Measurements from ENCODE around the gene NYAP1. TPM values are rescaled to one million over a fixed set of nuclear protein-coding genes. Genes with fewer than 3 reads are reported as not detected.
"Not testable (repeated sequence)": the region's sequence is repeated elsewhere in the genome, so short reads cannot be mapped to it uniquely, and the experiment has no call there.

NYAP1 gene
- total RNA-seq, 2 donors from 2014 or later, result 0.37 to 1.5 TPM

- Histone ChIP-seq H3K27me3 (no peaks in the 10 kb centered on the region), H3K9me3 (no peaks in the 10 kb centered on the region), H3K36me3 (peaks cover 17% of the 10 kb centered on the region), H3K4me1 (peaks cover 0 to 14% of the 10 kb centered on the region in 2 donors), H3K4me3 (no peak overlapping the region), H3K27ac (no peak overlapping the region)
- no peak for DNase-seq (ENCODE audit: low spot score)
- TF ChIP-seq CTCF (IDR thresholded peaks at IDR 0.05), result no peak
These were observed 45.6 kb upstream of the NYAP1 start for GRCh38 chr7:100438172-100438571.

GRCh38 chr7:100438731-100439130, 45.0 kb upstream of the NYAP1 start:
- H3K9me3 ChIP-seq; H3K27me3 ChIP-seq; H3K4me3 ChIP-seq; DNase-seq (ENCODE audit: low spot score); H3K27ac ChIP-seq: not testable (repeated sequence)
- peaks cover 11% of the 10 kb centered on the region for H3K36me3 ChIP-seq
- peaks cover 0 to 18% of the 10 kb centered on the region in 2 donors for H3K4me1 ChIP-seq

GRCh38 chr7:100439244-100439643, 44.5 kb upstream of the NYAP1 start:
- not testable (repeated sequence) for H3K9me3 ChIP-seq; H3K36me3 ChIP-seq; H3K4me3 ChIP-seq; H3K27ac ChIP-seq; H3K27me3 ChIP-seq; DNase-seq (ENCODE audit: low spot score)
- peaks cover 0 to 24% of the 10 kb centered on the region in 2 donors for H3K4me1 ChIP-seq

GRCh38 chr7:100441641-100442535, 41.8 kb upstream of the NYAP1 start:
- Histone ChIP-seq H3K4me3 (no peak overlapping the region), H3K27ac (no peak overlapping the region), H3K9me3 (no peaks in the 10 kb centered on the region), H3K4me1 (peaks cover 0 to 22% of the 10 kb centered on the region in 2 donors), H3K27me3 (no peaks in the 10 kb centered on the region), H3K36me3 (no peaks in the 10 kb centered on the region)
- no peak for TF ChIP-seq CTCF (IDR thresholded peaks at IDR 0.05)
- DNase-seq (ENCODE audit: low spot score), result no peak

GRCh38 chr7:100443096-100443840, 40.5 kb upstream of the NYAP1 start:
- H3K27me3 ChIP-seq, result no peaks in the 10 kb centered on the region
- DNase-seq (ENCODE audit: low spot score), result no peak
- H3K4me1 ChIP-seq, result peaks cover 0 to 22% of the 10 kb centered on the region in 2 donors
- H3K4me3 ChIP-seq, result no peak overlapping the region
- H3K27ac ChIP-seq, result peak overlapping the region in 1 of 2 donors; percentile 62
- H3K9me3 ChIP-seq, result no peaks in the 10 kb centered on the region
- TF ChIP-seq CTCF (IDR thresholded peaks at IDR 0.05), result no peak
- H3K36me3 ChIP-seq, result no peaks in the 10 kb centered on the region

- DNase-seq (ENCODE audit: low spot score), result peak; percentile 75
- Histone ChIP-seq H3K4me3 (no peak overlapping the region), H3K36me3 (no peaks in the 10 kb centered on the region), H3K9me3 (no peaks in the 10 kb centered on the region), H3K4me1 (peaks cover 0 to 22% of the 10 kb centered on the region in 2 donors), H3K27me3 (no peaks in the 10 kb centered on the region), H3K27ac (peak overlapping the region; percentile 62 to 66)
- no peak for TF ChIP-seq CTCF (IDR thresholded peaks at IDR 0.05)
These were observed 39.1 kb upstream of the NYAP1 start for GRCh38 chr7:100444311-100445278.

All from right atrium auricular region (tissue), 2 donors.